Measurements from ENCODE around the gene EGLN1.
"Not testable (repeated sequence)": the region's sequence is repeated elsewhere in the genome, so short reads cannot be mapped to it uniquely, and the experiment has no call there.

Gene EGLN1

DNA sequence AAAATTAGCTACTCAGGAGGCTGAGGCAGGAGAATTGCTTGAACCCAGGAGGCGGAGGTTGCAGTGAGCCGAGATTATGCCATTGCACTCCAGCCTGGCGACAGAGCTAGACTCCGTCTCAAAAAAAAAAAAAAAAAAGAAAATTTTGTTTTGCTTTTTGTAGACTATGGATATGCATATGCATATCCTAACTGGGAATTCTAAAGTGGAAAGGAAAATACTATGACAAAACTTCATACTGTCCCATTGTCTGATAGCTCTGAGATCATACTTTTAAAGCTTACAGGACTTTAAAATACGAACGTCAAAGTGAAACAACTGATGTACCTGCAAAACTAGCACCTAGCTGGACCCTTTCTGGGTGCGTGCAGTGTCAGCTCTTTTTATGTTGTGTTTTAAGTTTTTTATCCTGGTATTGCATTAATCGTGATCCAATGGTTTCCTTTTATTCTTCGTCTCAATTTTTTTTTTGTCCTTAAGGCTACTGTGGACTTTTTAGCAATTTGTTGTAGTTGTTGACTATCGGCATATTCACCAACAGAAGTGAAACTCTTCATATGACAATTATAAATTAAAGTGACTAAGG, 64.8 kb downstream of the EGLN1 start:
- no peak for DNase-seq

DNA sequence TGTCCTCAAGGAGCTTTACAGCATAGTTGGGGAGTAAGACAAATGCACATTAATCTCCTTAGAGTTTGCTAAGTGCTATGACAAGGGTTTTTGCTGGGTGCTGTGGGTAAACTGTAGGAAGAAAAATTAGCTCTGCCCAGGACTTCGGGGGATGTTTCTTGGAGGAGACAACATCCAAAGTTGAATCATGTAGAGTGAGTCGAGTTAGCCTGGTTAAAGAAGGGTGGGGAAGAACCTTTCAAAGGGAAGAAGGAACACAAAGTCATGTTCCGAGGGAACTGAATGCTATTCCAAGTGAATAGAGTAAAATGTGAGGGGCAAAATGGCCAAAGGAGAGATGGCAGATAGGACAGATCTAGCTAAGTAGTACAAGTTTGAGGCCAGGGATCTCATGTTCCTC, 66.9 kb downstream of the EGLN1 start:
- no peak for DNase-seq

DNA sequence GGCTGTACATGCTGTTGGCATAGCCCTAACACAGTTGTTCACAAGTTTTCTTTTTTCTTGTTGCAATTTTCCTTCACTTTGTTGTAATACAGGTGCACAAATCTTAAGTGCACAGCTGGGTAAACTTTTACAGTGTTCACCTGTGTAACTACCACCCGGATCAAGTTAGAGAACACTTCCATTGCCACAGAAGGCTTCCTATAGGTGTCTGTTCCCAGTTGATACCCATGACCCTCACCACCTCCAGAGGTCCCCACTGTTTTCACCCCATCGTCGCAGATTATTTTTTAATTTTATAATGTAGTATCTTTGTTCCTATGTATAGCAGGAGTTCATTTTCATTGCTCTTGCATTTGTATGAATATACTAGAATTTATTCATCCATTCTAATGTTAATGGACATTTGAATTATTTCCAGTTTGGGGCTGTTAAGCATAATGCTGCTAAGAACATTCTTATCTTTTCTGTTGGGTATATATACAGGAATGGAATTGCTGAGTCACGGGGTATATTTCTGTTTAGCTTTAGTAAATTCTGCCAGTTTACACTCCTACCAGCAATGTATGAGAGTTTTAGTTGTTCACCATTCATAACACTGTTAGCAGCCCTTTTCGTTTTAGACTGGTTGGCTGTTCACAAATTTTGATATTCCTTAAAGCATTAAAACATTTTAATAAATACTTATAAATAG, 67.6 kb downstream of the EGLN1 start:
- no peak for DNase-seq

DNA sequence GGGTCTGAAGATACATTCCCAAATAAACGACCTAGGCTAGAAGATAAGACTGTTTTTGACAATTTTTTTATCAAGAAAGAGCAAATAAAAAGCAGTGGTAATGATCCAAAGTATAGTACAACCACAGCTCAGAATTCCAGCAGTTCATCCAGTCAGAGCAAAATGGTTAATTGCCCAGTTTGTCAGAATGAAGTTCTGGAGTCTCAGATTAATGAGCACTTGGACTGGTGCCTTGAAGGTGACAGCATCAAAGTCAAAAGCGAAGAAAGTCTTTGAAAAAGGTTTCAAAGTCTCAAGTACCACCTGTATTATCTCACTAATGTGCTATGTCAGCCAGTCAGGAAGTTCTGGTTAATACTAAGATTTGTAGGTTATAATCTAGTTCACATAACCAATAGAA, 69.0 kb downstream of the EGLN1 start:
- no peak for DNase-seq

DNA sequence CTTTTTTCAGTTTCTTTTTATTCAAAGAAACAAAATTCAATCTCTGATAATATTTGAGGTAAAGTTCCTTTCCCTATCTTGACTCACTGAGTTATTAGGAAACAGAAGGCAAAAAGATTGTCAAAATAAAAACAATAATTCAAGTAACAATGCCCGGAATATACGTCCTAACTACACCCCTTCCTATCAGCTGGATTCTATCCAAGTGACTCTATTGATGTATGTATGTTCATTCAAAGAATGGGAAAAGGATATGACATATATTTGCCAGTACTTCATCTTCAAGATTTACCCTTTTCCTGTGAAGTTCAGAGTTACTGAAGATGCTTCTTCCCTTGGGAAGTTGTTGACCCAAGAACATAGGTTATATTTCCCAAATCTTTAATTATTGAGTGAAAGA, 70.3 kb downstream of the EGLN1 start:
- no peak for DNase-seq

- DNase-seq = not testable (repeated sequence)
Observed at GRCh38 chr1:231348856-231349255, 73.2 kb downstream of the EGLN1 start.

GRCh38 chr1:231348442-231348841, 73.6 kb downstream of the EGLN1 start:
- no peak for DNase-seq

GRCh38 chr1:231347961-231348360, 74.1 kb downstream of the EGLN1 start:
- DNase-seq = no peak

DNA sequence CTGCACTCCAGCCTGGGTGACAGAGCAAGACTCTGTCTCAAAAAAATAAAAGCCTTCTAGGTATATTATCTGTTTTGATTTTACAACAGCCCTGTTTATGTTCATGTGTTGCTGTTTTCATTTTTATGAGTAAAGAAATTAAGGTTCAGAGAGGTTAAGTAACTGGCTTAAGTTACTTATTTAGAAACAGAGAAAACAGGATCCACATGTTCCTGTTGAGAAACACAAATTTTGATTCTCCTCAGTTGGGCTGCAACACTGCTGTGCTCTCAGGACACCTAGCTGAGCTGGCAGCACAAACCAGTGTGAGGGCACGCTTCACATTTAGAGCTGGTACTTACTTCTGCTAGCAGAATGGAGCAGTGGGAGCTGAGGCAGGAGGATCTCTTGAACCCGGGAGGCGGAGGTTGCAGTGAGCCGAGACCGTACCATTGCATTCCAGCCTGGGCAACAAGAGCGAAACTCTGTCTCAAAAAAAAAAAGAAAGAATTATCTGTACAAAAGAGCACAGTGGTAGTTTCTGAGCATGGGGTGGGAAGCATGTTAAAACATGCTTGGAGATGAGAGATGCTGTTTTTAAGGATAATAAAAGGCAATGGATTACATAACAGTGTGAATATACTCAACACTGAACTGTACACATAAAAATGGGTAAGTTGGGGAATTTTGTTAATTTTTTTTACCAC, 81.6 kb downstream of the EGLN1 start:
- DNase-seq = no peak

- no peak for DNase-seq
Observed at GRCh38 chr1:231338270-231339128, 83.6 kb downstream of the EGLN1 start, which contains the start of gene SPRTN. SPRTN (plus strand) TSS chr1:231338293; CDS start chr1:231338384, 91 bp downstream.

- peak; percentile 76 for DNase-seq
Observed at GRCh38 chr1:231337472-231338269, 84.4 kb downstream of the EGLN1 start, which contains the start of gene EXOC8. EXOC8 (minus strand) TSS chr1:231337852; CDS start chr1:231337745, 107 bp downstream.

DNA sequence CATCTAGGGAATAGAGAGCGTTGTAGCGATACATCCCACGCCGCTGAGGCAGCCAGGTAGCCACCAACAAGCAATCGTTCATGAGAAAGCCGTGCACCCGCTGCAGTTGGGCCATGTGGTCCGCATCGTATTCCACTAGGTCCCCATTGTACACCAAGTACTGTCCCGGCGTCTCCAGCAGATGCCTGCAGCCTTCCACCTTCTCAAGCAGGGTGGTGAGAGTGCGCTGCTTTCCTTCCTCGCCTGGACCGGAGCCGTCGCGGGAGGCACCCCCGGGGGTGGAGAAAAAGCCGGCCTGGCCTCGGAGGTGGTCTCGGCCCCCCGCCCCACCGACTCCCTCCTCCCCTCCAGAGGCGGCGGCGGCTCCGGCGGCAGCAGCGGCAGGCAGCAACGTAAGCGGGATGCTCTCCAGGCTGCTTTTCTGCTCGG, 85.0 kb downstream of the EGLN1 start:
- DNase-seq = no peak

- DNase-seq = no peak
Observed at GRCh38 chr1:231335663-231336602, 86.2 kb downstream of the EGLN1 start.

- DNase-seq = no peak
Observed at GRCh38 chr1:231334952-231335351, 87.1 kb downstream of the EGLN1 start.

DNA sequence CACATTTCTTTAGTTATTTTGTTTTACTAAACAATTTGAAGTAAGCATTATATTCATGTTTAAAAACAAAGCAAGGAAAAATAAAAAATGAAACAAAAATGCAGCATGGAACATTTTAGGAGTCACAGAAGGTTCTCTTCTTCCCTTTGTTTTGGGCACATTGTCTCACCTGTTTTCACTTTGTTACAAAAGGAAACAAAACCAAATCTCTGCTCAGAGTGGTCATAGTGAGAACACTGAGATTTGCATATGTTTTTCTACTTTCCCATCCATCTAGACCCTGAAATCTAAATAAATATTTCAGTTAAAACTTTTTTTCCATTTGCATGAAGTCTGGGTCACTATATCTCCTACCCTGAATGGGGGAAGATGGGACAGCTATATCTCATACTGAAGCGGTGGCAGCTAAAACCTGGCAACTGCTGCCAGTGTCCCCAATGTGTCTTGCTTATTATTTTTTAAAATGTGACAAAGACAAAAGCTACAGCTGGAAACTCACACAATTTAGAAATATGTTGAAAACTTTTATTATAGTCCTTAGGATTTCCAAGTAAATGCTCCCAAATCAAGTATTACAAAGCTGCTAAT, 87.9 kb downstream of the EGLN1 start:
- no peak for DNase-seq

DNA sequence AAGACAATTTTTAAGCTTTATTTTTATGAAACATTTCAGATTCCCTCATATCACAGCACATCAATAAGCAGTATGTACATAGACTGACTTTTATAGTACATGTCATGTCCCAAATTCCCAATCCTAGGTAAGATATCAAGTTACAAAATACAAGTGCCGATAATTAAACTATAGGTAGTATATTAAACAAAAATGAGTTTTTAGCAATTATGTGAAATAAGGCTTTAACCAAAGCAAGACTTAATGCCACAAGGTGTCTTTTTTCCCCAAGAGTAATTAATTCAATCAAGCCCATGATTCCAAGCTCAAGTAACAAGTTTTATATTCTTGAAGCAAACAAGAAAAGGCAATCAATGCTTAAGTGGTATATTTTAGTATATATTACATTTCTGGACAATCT, 89.3 kb downstream of the EGLN1 start:
- DNase-seq = no peak

DNA sequence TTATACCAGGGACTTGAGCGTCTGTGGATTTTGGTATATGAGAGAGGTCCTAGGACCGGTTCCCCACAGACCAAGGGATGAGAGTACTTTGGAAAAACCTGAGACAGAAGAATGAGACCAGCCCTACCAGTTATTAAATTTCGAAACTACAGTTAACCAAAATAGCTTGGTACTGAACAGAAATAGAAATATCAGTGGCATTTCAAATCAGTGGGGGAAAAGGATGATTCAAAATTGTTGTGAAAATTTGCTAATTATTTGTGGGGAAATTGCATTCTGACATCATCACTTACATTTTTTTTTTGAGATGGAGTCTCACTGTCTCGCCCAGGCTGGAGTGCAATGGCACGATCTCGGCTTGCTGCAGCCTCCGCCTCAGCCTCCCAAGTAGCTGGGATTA, 92.6 kb downstream of the EGLN1 start:
- DNase-seq = no peak

DNA sequence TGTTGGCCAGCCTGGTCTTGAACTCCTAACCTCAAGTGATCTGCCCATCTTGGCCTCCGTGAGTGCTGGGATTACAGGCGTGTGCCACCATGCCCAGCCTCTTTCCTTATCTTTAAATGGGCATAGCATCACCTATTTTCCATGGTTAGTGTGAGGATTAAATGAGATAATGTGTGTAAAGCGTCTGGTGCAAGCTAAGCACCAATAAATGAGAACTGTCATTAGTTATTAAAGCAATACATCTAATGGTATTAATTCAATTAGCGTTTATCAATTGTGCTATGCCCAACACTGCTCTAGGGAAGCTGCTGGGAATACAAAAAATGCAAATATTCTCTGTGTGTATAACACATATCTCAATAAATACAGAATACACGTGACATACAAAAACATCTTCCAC, 94.5 kb downstream of the EGLN1 start:
- DNase-seq = no peak

DNA sequence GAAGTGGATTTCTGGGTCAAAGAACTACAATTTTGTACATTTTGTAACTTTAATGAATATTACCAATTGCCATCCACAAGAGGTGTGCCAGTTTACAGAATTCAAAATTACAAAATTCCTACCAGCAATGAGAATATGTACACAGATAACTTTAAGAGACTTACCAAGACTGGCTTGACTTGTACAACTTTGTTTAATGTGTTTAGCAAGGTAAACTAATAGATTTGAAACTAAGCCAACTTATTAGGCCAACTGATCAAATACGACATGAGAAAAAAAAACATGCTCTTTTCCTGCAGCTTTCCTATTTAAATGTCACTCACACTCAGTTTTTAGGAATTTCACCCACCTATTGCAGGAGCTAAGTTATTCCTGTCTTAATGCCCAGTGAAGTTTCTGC, 95.8 kb downstream of the EGLN1 start:
- no peak for DNase-seq

- no peak for DNase-seq
Observed at GRCh38 chr1:231324660-231325059, 97.4 kb downstream of the EGLN1 start.
